MG63 (cell line): ENCODE measurements around the gene OAF. TPM values are rescaled to one million over a fixed set of nuclear protein-coding genes. Genes with fewer than 3 reads are reported as not detected.

ENCODE experiments used
- DNase-seq: peaks from one replicate; pipeline ENCODE4 v3.0.0-alpha.2; 2020
- H3K27me3 ChIP-seq: fragments of 250-450 bp; sonication (Bioruptor Pico); 2 replicates; pipeline ENCODE4 v1.5.1; 2020; ENCODE audit warnings: mild to moderate bottlenecking, moderate library complexity
- H3K36me3 ChIP-seq: fragments of 250-450 bp; sonication (Bioruptor Pico); 2 replicates; pipeline ENCODE4 v1.5.1; 2020; ENCODE audit warnings: mild to moderate bottlenecking, moderate library complexity
- H3K4me3 ChIP-seq: fragments of 250-450 bp; sonication (Bioruptor Pico); 2 replicates; pipeline ENCODE4 v1.5.1; 2020; ENCODE audit warnings: mild to moderate bottlenecking, moderate library complexity
- H3K9me3 ChIP-seq: fragments of 250-450 bp; sonication (Bioruptor Pico); 2 replicates; pipeline ENCODE4 v1.5.1; 2020; ENCODE audit warnings: mild to moderate bottlenecking, moderate library complexity
- total RNA-seq: library from RNA; depleted of rRNA; stranded (reverse); fragments of >200 nt; shearing (Covaris generic); gene quantifications from 2 replicates; pipeline ENCODE4 v1.2.3, GENCODE V29; 2014; ENCODE audit warnings: low replicate concordance

OAF gene
- total RNA-seq, 1 experiment from 2014 or later: 35.9 TPM

DNA sequence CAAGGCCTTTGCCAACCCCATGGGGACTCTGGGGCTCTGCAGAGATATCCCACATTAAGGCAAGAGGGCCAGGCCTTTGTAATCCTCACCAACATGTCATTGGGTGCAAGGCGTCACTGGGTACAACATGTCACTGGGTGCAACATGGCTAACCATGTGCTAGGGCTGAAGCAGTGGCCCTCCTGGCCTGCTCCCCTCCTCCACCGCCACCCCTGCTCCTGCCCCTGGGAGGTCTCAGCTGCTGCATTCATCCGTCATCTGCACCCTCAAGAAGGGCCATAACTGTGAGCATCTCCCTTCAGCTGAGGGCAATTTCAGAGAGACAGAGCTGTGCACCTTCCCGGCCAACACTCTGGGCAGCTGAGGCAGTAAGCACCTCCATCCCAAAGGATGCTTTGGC is 16.7 kb upstream of the OAF start:
- H3K36me3 ChIP-seq: no peaks in the 10 kb centered on the region

GRCh38 chr11:120195601-120196320 is 15.1 kb upstream of the OAF start:
- no peak overlapping the region for H3K4me3 ChIP-seq
- H3K9me3 ChIP-seq: no peaks in the 10 kb centered on the region
- no peaks in the 10 kb centered on the region for H3K36me3 ChIP-seq
- no peak for DNase-seq
- H3K27me3 ChIP-seq: no peaks in the 10 kb centered on the region

More for the DNA sequence above, 16.7 kb upstream of the OAF start:
- no peak overlapping the region for H3K4me3 ChIP-seq
- DNase-seq: no peak
- no peaks in the 10 kb centered on the region for H3K27me3 ChIP-seq
- H3K9me3 ChIP-seq: no peaks in the 10 kb centered on the region

- DNase-seq: no peak
- no peaks in the 10 kb centered on the region for H3K36me3 ChIP-seq
- H3K9me3 ChIP-seq: no peaks in the 10 kb centered on the region
- no peak overlapping the region for H3K4me3 ChIP-seq
- no peaks in the 10 kb centered on the region for H3K27me3 ChIP-seq
Measured at GRCh38 chr11:120196826-120197225, 14.0 kb upstream of the OAF start.

DNA sequence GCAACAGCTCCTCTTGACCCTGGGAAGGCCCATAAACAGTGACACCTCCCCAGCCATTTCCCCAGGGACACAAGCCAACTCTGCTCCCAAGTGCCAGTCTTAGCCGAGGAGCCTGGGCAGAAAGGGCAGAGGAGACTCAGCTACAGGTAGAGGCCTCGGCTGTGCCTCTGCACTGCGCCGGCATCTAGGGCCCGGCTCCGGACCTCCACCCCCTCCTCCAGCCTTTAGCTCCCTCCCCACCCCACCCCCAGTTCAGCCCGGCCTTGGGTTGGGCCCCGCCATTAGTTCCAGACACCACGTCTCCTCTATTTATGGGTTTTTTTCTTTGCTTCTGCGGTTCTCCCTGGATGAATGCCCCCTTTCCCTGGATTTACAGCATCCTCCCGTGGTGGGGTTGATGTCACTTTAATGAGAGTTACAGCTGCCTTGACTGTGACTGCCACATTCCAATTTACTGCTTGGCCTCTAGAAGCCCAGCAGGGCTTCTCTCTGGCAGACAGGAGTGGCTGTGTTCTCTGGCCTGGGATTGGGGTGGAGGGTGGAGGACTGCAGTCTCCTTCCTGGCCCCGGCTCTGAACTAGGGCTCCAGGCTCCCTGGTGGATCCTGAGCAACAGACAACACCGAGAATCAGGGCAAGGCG is 13.5 kb upstream of the OAF start:
- no peaks in the 10 kb centered on the region for H3K36me3 ChIP-seq
- no peak overlapping the region for H3K4me3 ChIP-seq
- no peaks in the 10 kb centered on the region for H3K27me3 ChIP-seq
- no peaks in the 10 kb centered on the region for H3K9me3 ChIP-seq
- DNase-seq: no peak

- no peak for DNase-seq
- Histone ChIP-seq H3K9me3 (no peaks in the 10 kb centered on the region), H3K27me3 (no peaks in the 10 kb centered on the region)
Measured at GRCh38 chr11:120197977-120198376, 12.9 kb upstream of the OAF start.

GRCh38 chr11:120198403-120198786 is 12.4 kb upstream of the OAF start:
- Histone ChIP-seq H3K36me3 (no peaks in the 10 kb centered on the region), H3K9me3 (no peaks in the 10 kb centered on the region), H3K27me3 (no peaks in the 10 kb centered on the region), H3K4me3 (no peak overlapping the region)
- no peak for DNase-seq

More at GRCh38 chr11:120197977-120198376, 12.9 kb upstream of the OAF start:
- Histone ChIP-seq H3K36me3 (no peaks in the 10 kb centered on the region), H3K4me3 (no peak overlapping the region)

GRCh38 chr11:120198787-120199469 is 11.9 kb upstream of the OAF start:
- no peak for DNase-seq

DNA sequence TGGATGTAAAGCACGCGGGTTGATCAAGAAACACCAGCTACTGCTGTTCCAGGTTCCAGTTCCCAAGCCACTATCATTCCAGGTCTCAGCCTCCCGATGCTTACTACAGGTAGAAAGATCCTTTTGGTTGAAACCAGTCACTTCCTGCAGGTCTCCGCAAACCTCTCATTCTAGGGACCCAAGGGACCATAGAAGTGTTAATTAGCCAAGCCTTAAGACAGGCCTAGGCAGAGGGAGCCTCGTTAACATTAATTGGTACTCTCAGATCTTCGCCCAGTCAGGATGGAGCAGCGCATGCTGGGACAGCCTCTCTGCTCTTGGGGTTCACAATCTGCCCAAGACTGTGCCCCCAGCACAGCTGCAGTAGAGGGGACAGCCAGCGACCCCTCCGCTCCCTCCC is 11.2 kb upstream of the OAF start:
- no peaks in the 10 kb centered on the region for H3K36me3 ChIP-seq
- no peak overlapping the region for H3K4me3 ChIP-seq
- H3K27me3 ChIP-seq: no peaks in the 10 kb centered on the region
- H3K9me3 ChIP-seq: no peaks in the 10 kb centered on the region
- no peak for DNase-seq

More at GRCh38 chr11:120198787-120199469, 11.9 kb upstream of the OAF start:
- no peak overlapping the region for H3K4me3 ChIP-seq
- no peaks in the 10 kb centered on the region for H3K27me3 ChIP-seq
- no peaks in the 10 kb centered on the region for H3K36me3 ChIP-seq
- H3K9me3 ChIP-seq: no peaks in the 10 kb centered on the region

GRCh38 chr11:120200677-120201076 is 10.2 kb upstream of the OAF start:
- Histone ChIP-seq H3K36me3 (no peaks in the 10 kb centered on the region), H3K27me3 (no peaks in the 10 kb centered on the region), H3K4me3 (no peak overlapping the region), H3K9me3 (no peaks in the 10 kb centered on the region)
- no peak for DNase-seq

DNA sequence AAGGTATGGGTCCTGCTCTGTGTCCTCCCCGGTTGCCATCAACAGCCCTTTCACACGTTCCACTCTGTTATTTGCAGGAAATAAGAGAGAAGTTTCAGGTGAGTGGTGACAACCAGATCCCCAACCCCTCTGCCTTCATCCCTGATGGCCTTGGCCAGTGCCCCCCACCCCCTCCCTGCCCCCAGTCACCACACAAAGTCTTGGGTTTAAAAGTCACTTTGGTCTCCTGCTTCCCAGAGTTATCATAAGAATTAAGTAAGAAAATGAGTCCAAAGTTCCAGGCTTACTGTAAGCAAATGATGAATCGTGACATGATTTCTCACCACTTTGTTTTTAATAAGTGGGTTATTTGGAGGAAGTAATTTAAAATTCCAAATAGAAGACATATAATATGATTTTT is 9.2 kb upstream of the OAF start:
- DNase-seq: no peak
- H3K4me3 ChIP-seq: no peak overlapping the region
- no peaks in the 10 kb centered on the region for H3K27me3 ChIP-seq
- H3K36me3 ChIP-seq: no peaks in the 10 kb centered on the region
- H3K9me3 ChIP-seq: no peaks in the 10 kb centered on the region

DNA sequence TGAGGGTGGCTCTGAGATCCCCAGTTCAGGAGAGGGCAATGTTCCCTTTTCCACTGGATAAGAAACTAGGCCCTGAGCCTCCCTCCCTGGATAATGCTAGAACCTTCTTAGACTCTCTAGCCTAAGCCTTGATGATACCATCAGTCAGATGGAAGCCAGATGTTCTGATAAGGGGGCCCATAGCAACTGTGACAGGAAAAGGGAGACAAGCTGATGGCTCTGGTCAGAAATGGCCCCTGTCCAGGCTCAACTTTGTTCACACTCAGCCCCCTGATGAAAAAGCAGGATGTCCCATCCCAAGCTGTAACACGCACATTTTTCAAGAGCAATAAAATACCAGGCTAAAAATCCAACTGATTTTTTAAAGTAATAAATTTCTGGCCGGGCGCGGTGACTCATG is 7.2 kb upstream of the OAF start:
- Histone ChIP-seq H3K36me3 (no peaks in the 10 kb centered on the region), H3K27me3 (no peaks in the 10 kb centered on the region), H3K4me3 (no peak overlapping the region), H3K9me3 (no peaks in the 10 kb centered on the region)
- DNase-seq: no peak

GRCh38 chr11:120205596-120206161 is 5.2 kb upstream of the OAF start:
- Histone ChIP-seq H3K36me3 (no peaks in the 10 kb centered on the region), H3K9me3 (no peaks in the 10 kb centered on the region), H3K4me3 (no peak overlapping the region), H3K27me3 (no peaks in the 10 kb centered on the region)
- peak; percentile 58 for DNase-seq

- H3K9me3 ChIP-seq: no peaks in the 10 kb centered on the region
- H3K4me3 ChIP-seq: no peak overlapping the region
- no peaks in the 10 kb centered on the region for H3K27me3 ChIP-seq
- no peaks in the 10 kb centered on the region for H3K36me3 ChIP-seq
- DNase-seq: no peak
Measured at GRCh38 chr11:120207512-120207911, 3.3 kb upstream of the OAF start.

DNA sequence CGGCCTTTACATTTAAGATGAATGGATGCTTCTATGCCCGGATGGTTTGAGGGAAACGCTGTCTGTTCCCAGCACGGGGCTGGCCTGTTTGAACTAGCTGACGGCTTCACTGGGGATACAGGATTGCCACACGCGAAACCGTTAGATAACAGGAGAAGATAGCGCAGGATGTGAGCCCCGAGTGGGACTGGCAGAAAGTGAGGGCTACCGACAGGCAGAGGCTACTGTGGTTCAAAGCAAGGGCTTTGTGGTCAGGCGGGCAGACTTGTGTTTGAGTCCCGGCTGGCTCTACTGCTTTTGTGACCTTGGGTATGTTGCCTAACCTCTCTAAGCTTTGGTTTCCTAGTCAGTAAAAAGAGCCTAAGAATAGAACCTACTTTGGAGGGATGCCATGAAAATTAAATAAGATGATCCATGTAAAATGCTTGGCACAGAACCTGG is 2.8 kb upstream of the OAF start:
- no peaks in the 10 kb centered on the region for H3K27me3 ChIP-seq
- no peak for DNase-seq
- no peaks in the 10 kb centered on the region for H3K9me3 ChIP-seq
- no peaks in the 10 kb centered on the region for H3K36me3 ChIP-seq
- no peak overlapping the region for H3K4me3 ChIP-seq

- H3K9me3 ChIP-seq: no peaks in the 10 kb centered on the region
Measured at GRCh38 chr11:120208777-120209176, 2.1 kb upstream of the OAF start.

DNA sequence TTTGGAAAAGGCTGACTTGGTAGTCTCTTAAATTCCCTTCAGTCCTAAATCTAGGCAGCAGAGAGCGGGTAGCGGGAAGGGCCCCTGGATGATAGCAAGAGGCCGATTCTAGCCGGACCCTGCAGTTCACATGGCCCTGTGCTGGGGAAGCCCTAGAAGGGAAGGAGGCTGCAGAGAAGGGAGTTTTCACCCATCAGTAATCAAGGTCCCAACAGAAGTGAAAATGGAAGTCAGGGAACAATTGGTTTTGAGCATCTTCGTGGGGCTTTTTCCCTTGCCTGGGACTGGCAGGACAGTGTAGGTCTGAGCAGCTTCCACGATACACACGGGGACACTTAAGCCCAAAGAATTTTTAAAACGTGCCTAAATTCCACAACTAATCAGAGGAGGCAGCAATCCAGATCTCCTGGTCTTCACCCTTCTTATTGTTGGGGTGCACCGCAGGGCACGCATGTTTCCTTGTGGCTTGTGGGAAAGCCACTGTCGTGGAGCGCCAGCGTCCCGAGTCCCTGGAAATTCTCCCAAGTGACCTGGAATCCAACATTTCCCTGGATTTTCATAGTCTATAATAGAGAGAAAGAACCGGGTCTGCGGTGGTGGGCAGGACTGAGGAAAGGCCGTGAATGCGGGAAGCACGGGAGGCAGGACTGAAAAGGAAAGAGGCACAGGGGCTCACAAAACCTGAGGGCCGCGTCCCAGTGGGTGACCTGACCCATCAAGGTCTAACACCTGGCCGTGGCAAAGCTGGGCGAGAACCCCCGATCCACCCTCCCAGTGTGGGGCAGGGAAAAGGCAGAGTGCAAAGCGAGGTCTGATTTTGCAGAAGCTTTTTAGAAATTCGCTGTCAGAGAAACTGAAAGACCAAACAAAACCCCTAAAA is 846 bp upstream of the OAF start:
- DNase-seq: no peak
- Histone ChIP-seq H3K9me3 (no peaks in the 10 kb centered on the region), H3K36me3 (no peaks in the 10 kb centered on the region), H3K4me3 (peak overlapping the region; percentile 56), H3K27me3 (no peaks in the 10 kb centered on the region)

More at GRCh38 chr11:120208777-120209176, 2.1 kb upstream of the OAF start:
- H3K4me3 ChIP-seq: no peak overlapping the region
- no peaks in the 10 kb centered on the region for H3K27me3 ChIP-seq
- peak; percentile 67 for DNase-seq
- no peaks in the 10 kb centered on the region for H3K36me3 ChIP-seq
